ENCODE results near the gene DUSP5. TPM values are rescaled to one million over a fixed set of nuclear protein-coding genes. Genes with fewer than 3 reads are reported as not detected.

Gene DUSP5
- total and polyA plus RNA-seq, 8 donors, result 0.58 to 23.2 (median 10.6) TPM

- Histone ChIP-seq H3K9me3 (no peaks in the 10 kb centered on the region), H3K4me3 (no peak overlapping the region), H3K36me3 (no peaks in the 10 kb centered on the region), H3K27me3 (no peaks in the 10 kb centered on the region), H3K4me1 (no peaks in the 10 kb centered on the region), H3K27ac (no peak overlapping the region)
- intact Hi-C loops (cut with DNase I; ENCODE audit: low total_unique reads), result no loop called here
- no peak for TF ChIP-seq POLR2AphosphoS5 (IDR thresholded peaks at IDR 0.05)
- no peak for TF ChIP-seq POLR2A (IDR thresholded peaks at IDR 0.05)
- TF ChIP-seq, protein P1, sequence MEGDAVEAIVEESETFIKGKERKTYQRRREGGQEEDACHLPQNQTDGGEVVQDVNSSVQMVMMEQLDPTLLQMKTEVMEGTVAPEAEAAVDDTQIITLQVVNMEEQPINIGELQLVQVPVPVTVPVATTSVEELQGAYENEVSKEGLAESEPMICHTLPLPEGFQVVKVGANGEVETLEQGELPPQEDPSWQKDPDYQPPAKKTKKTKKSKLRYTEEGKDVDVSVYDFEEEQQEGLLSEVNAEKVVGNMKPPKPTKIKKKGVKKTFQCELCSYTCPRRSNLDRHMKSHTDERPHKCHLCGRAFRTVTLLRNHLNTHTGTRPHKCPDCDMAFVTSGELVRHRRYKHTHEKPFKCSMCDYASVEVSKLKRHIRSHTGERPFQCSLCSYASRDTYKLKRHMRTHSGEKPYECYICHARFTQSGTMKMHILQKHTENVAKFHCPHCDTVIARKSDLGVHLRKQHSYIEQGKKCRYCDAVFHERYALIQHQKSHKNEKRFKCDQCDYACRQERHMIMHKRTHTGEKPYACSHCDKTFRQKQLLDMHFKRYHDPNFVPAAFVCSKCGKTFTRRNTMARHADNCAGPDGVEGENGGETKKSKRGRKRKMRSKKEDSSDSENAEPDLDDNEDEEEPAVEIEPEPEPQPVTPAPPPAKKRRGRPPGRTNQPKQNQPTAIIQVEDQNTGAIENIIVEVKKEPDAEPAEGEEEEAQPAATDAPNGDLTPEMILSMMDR (IDR thresholded peaks at IDR 0.05), result no peak
- TF ChIP-seq EP300 (IDR thresholded peaks at IDR 0.05), result no peak
- WGBS, 5 donors, result 72 to 87% (median 74%) methylated on average over 4 of the region's 4 CpGs
- no peak for DNase-seq
Measured at GRCh38 chr10:110474826-110475225, 22.9 kb upstream of the DUSP5 start.

DNA sequence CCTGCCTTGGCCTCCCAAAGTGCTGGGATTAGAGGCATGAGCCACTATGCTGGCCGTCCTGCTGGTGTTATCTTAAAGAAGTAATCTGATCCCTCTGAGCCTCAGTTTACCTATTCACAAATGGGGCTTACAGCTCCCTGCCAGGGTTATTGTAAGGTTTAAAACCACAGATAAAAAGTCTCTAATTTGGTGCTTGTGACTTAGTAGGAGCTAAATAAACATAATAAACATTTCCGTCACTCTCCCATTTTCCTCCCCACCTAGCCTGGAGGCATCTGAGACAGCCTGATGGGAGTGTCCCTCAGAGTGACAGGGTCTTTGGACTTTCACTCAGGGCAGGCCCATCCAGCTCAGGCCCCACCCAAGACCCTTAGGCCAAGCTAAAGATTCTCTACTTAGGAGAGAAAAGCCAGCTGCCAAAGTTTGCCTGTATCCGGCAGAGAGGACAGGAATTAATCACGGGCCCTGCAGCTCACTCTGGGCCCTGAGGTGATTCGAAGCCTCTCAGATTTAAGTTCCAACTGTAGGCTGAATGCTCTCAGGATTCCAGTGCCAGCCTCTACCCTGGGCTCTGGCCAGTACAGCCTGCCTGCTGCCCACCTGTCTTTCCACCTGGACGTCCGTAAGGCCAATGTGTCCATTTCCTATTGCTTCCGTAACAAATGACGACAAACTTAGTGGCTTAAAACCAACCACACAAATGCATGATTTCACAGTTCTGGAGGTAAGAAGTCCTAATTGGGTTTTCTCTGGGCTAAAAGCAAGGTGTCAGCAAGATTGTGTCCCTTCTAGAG, 21.8 kb upstream of the DUSP5 start:
- no peak overlapping the region for H3K27ac ChIP-seq
- H3K4me3 ChIP-seq, result no peak overlapping the region
- DNase-seq, result no peak
- H3K36me3 ChIP-seq, result no peaks in the 10 kb centered on the region
- intact Hi-C loops (cut with DNase I; ENCODE audit: low total_unique reads), result no loop called here
- 88 to 94% (median 89%) methylated on average over 9 of the region's 9 CpGs for whole genome bisulfite sequencing, 5 donors
- no peaks in the 10 kb centered on the region for H3K9me3 ChIP-seq
- no peaks in the 10 kb centered on the region for H3K4me1 ChIP-seq
- H3K27me3 ChIP-seq, result no peaks in the 10 kb centered on the region
- TF ChIP-seq POLR2AphosphoS5 (IDR thresholded peaks at IDR 0.05) (no peak), POLR2A (IDR thresholded peaks at IDR 0.05) (no peak), EP300 (IDR thresholded peaks at IDR 0.05) (no peak)
- TF ChIP-seq, protein P1 (IDR thresholded peaks at IDR 0.05), result no peak

GRCh38 chr10:110479710-110480109, 18.0 kb upstream of the DUSP5 start:
- Histone ChIP-seq H3K4me1 (no peaks in the 10 kb centered on the region), H3K4me3 (no peak overlapping the region), H3K36me3 (no peaks in the 10 kb centered on the region), H3K27ac (no peak overlapping the region), H3K9me3 (no peaks in the 10 kb centered on the region), H3K27me3 (peaks cover 0 to 4% (median 0%) of the 10 kb centered on the region in 3 donors)
- 22 to 61% (median 29%) methylated on average over 1 of the region's 1 CpG for WGBS, 5 donors
- no peak for DNase-seq
- intact Hi-C loops (cut with DNase I; ENCODE audit: low total_unique reads), result no loop called here
- no peak for TF ChIP-seq POLR2A (IDR thresholded peaks at IDR 0.05)
- TF ChIP-seq, protein P1 (IDR thresholded peaks at IDR 0.05), result no peak

DNA sequence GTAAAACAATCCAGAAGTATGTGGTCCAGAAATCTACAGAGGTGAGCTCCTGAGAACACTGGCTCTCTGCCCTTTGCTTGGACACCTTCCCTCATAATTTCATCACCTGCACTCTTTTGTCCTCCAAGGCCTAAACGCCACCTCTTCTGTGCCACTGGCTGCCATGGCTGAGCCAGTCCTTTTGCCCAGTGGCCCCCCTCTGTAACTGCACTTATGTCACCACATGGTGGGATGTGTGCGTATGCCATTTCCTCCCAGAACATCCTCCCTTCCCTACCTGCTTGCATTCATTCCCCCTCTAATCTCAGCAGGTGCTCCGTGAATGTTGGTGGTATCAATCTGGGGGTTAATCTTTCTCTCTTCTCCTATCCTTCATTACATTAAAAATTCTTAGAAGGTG, 17.3 kb upstream of the DUSP5 start:
- no peaks in the 10 kb centered on the region for H3K36me3 ChIP-seq
- DNase-seq, result no peak
- WGBS, 5 donors, result 60 to 94% (median 88%) methylated on average over 3 of the region's 3 CpGs
- no peak for TF ChIP-seq EP300 (IDR thresholded peaks at IDR 0.05)
- TF ChIP-seq, protein P1 (IDR thresholded peaks at IDR 0.05), result no peak
- TF ChIP-seq POLR2A (IDR thresholded peaks at IDR 0.05), result no peak
- no peak for TF ChIP-seq POLR2AphosphoS5 (IDR thresholded peaks at IDR 0.05)
- no peaks in the 10 kb centered on the region for H3K4me1 ChIP-seq
- H3K27ac ChIP-seq, result no peak overlapping the region
- intact Hi-C loops (cut with DNase I; ENCODE audit: low total_unique reads), result no loop called here
- no peak overlapping the region for H3K4me3 ChIP-seq
- H3K27me3 ChIP-seq, result peaks cover 0 to 8% (median 0%) of the 10 kb centered on the region in 3 donors
- no peaks in the 10 kb centered on the region for H3K9me3 ChIP-seq

All from stomach (tissue), 9 donors.